GM23338 (cell line): ENCODE results near the gene ATP9A. TPM values are rescaled to one million over a fixed set of nuclear protein-coding genes. Genes with fewer than 3 reads are reported as not detected.

ENCODE experiments used
- ATAC-seq: fragments of 200-7000 bp; cut with Tn5 transposase; 3 replicates; pipeline ENCODE4 v1.9.1; 2020
- DNase-seq: peaks from one replicate; pipeline ENCODE4 v3.0.0-alpha.2; 2015; ENCODE audit warnings: low spot score
- H2AFZ ChIP-seq: fragments of 200-600 bp; sonication (generic); 2 replicates; pipeline ENCODE4 v1.8.0; 2016; ENCODE audit warnings: antibody characterized with exemption, mild to moderate bottlenecking, moderate library complexity
- H3F3A ChIP-seq: fragments of 200-600 bp; sonication (generic); replicated peaks from 2 replicates; pipeline ENCODE4 v1.8.0; 2017; ENCODE audit warnings: antibody characterized with exemption, mixed run types, low read depth
- H3K27ac ChIP-seq: fragments of 200-600 bp; sonication (generic); 2 replicates; pipeline ENCODE4 v1.6.1; 2016; ENCODE audit warnings: low read depth
- H3K27me3 ChIP-seq: fragments of 200-600 bp; sonication (generic); 2 replicates; pipeline ENCODE4 v1.8.0; 2016; ENCODE audit warnings: mild to moderate bottlenecking, mixed run types, moderate library complexity; ENCODE audit not compliant: insufficient read depth
- H3K36me3 ChIP-seq: fragments of 200-600 bp; sonication (generic); 2 replicates; pipeline ENCODE4 v1.8.0; 2016; ENCODE audit warnings: mild to moderate bottlenecking; ENCODE audit not compliant: insufficient read depth
- H3K4me1 ChIP-seq: fragments of 200-600 bp; sonication (generic); 2 replicates; pipeline ENCODE4 v1.8.0; 2016; ENCODE audit warnings: mild to moderate bottlenecking, moderate library complexity; ENCODE audit not compliant: insufficient read depth
- H3K4me2 ChIP-seq: fragments of 200-600 bp; sonication (generic); 2 replicates; pipeline ENCODE4 v1.7.1; 2017; ENCODE audit warnings: mixed run types
- H3K4me3 ChIP-seq: fragments of 200-600 bp; sonication (generic); 2 replicates; pipeline ENCODE4 v1.6.1; 2016; ENCODE audit warnings: mixed run types
- H3K79me2 ChIP-seq: fragments of 200-600 bp; sonication (generic); replicated peaks from 2 replicates; pipeline ENCODE4 v1.8.0; 2017; ENCODE audit warnings: mild to moderate bottlenecking; ENCODE audit not compliant: insufficient read depth
- H3K9me2 ChIP-seq: fragments of 200-600 bp; sonication (generic); 2 replicates; pipeline ENCODE4 v1.8.0; 2017; ENCODE audit not compliant: insufficient read depth
- H4K20me1 ChIP-seq: fragments of 200-600 bp; sonication (generic); replicated peaks from 2 replicates; pipeline ENCODE4 v1.8.0; 2017; ENCODE audit warnings: mild to moderate bottlenecking; ENCODE audit not compliant: insufficient read depth
- H3K27ac Mint-ChIP-seq: 2 replicates; pipeline ENCODE4 v1.8.0; 2020; ENCODE audit warnings: inconsistent platforms, mild to moderate bottlenecking, moderate library complexity, mixed read lengths
- H3K27me3 Mint-ChIP-seq: 3 replicates; pipeline ENCODE4 v1.8.0; 2022; ENCODE audit warnings: low read depth, mild to moderate bottlenecking, moderate library complexity, mixed read lengths, inconsistent platforms; ENCODE audit not compliant: insufficient read depth, poor library complexity
- H3K36me3 Mint-ChIP-seq: 3 replicates; pipeline ENCODE4 v1.8.0; 2021; ENCODE audit warnings: low read depth, mild to moderate bottlenecking, inconsistent platforms, moderate library complexity, mixed read lengths
- H3K4me1 Mint-ChIP-seq: 3 replicates; pipeline ENCODE4 v1.8.0; 2020; ENCODE audit warnings: mild to moderate bottlenecking, inconsistent platforms, mixed read lengths
- H3K4me3 Mint-ChIP-seq: 3 replicates; pipeline ENCODE4 v1.8.0; 2021; ENCODE audit warnings: moderate library complexity, mild to moderate bottlenecking, inconsistent platforms, mixed read lengths
- H3K9me3 Mint-ChIP-seq: 3 replicates; pipeline ENCODE4 v1.8.0; 2020; ENCODE audit warnings: moderate library complexity, mild to moderate bottlenecking, inconsistent platforms, mixed read lengths
- CREB1 ChIP-seq: fragments of 250-450 bp; sonication (Bioruptor Pico); IDR thresholded peaks from 2 replicates; pipeline ENCODE4 v1.5.0; 2020; ENCODE audit warnings: low read depth, mild to moderate bottlenecking, moderate library complexity
- EZH2 ChIP-seq: fragments of 200-600 bp; sonication (generic); IDR thresholded peaks from one replicate; pipeline ENCODE4 v1.8.0; 2017; ENCODE audit warnings: antibody characterized with exemption, mild to moderate bottlenecking, low read depth; ENCODE audit not compliant: unreplicated experiment
- EZH2phosphoT487 ChIP-seq: fragments of 200-600 bp; sonication (generic); IDR thresholded peaks from one replicate; pipeline ENCODE4 v1.8.1; 2018; ENCODE audit warnings: antibody characterized with exemption; ENCODE audit not compliant: unreplicated experiment
- JUNB ChIP-seq: IDR thresholded peaks from one replicate; pipeline ENCODE4 v1.6.1; 2016; ENCODE audit warnings: antibody characterized with exemption; ENCODE audit not compliant: unreplicated experiment
- NANOG ChIP-seq: IDR thresholded peaks from 2 replicates; pipeline ENCODE4 v1.6.1; 2016; ENCODE audit warnings: antibody characterized with exemption, borderline replicate concordance
- POLR2AphosphoS5 ChIP-seq: IDR thresholded peaks from 2 replicates; pipeline ENCODE4 v1.6.1; 2016; ENCODE audit warnings: antibody characterized with exemption, low read depth
- STAT1 ChIP-seq: IDR thresholded peaks from one replicate; pipeline ENCODE4 v1.6.1; 2016; ENCODE audit warnings: antibody characterized with exemption; ENCODE audit not compliant: unreplicated experiment
- ZNF114 ChIP-seq: fragments of 250-450 bp; sonication (Bioruptor Pico); IDR thresholded peaks from 2 replicates; pipeline ENCODE4 v1.5.0; 2020; ENCODE audit warnings: mild to moderate bottlenecking, moderate library complexity
- ZNF331 ChIP-seq: fragments of 250-450 bp; sonication (Bioruptor Pico); IDR thresholded peaks from 2 replicates; pipeline ENCODE4 v1.5.0; 2020; ENCODE audit warnings: low read depth, mild to moderate bottlenecking, moderate library complexity
- polyA plus RNA-seq: library from polyadenylated mRNA; unstranded; fragments of >200 nt; fragmentation: Nextera tagmentation; extraction: Ambion mirVana; gene quantifications from 2 replicates; pipeline ENCODE4 v1.2.1, GENCODE V29; 2016
- total RNA-seq: library from RNA; depleted of rRNA; stranded (reverse); fragments of >200 nt; shearing (Covaris generic); gene quantifications from 2 replicates; pipeline ENCODE4 v1.2.3, GENCODE V29; 2014
- TF ChIP-seq, protein P1 (sequence below), 2 experiments: fragments of 200-600 bp in 1 of 2; sonication (generic) in 1 of 2; conservative IDR thresholded peaks; 2 replicates each; pipeline versions ENCODE4 v1.5.1 to v1.6.1; 2016 to 2017; ENCODE audit warnings: antibody characterized with exemption in 2 of 2, low read depth in 2 of 2, mild to moderate bottlenecking in 2 of 2, moderate library complexity in 1 of 2
- TF ChIP-seq, protein P2 (sequence below): IDR thresholded peaks from 2 replicates; pipeline ENCODE4 v1.6.1; 2016; ENCODE audit warnings: antibody characterized with exemption
- TF ChIP-seq, protein P3 (sequence below): IDR thresholded peaks from one replicate; pipeline ENCODE4 v1.6.1; 2018; ENCODE audit warnings: antibody characterized with exemption; ENCODE audit not compliant: unreplicated experiment

ATP9A gene
- total and polyA plus RNA-seq, 2 experiments from 2014 or later: 0.94 to 5.9 TPM

GRCh38 chr20:51600016-51600420 is 168.2 kb downstream of the ATP9A start:
- Mint-ChIP-seq H3K36me3 (no peaks in the 10 kb centered on the region), H3K27ac (no peak overlapping the region), H3K27me3 (peaks cover 4% of the 10 kb centered on the region), H3K9me3 (no peaks in the 10 kb centered on the region), H3K4me3 (no peak overlapping the region), H3K4me1 (peaks cover 26% of the 10 kb centered on the region)
- no peak overlapping the region for H3K4me2 ChIP-seq
- peaks cover 25% of the 10 kb centered on the region for H3K4me1 ChIP-seq
- H3K27ac ChIP-seq: no peak overlapping the region
- TF ChIP-seq EZH2 (no peak), NANOG (no peak), EZH2phosphoT487 (no peak), ZNF331 (CRISPR knock-in tag) (no peak), CREB1 (CRISPR knock-in tag) (no peak), STAT1 (no peak), JUNB (no peak), POLR2AphosphoS5 (no peak), ZNF114 (no peak)
- TF ChIP-seq, protein P1, sequence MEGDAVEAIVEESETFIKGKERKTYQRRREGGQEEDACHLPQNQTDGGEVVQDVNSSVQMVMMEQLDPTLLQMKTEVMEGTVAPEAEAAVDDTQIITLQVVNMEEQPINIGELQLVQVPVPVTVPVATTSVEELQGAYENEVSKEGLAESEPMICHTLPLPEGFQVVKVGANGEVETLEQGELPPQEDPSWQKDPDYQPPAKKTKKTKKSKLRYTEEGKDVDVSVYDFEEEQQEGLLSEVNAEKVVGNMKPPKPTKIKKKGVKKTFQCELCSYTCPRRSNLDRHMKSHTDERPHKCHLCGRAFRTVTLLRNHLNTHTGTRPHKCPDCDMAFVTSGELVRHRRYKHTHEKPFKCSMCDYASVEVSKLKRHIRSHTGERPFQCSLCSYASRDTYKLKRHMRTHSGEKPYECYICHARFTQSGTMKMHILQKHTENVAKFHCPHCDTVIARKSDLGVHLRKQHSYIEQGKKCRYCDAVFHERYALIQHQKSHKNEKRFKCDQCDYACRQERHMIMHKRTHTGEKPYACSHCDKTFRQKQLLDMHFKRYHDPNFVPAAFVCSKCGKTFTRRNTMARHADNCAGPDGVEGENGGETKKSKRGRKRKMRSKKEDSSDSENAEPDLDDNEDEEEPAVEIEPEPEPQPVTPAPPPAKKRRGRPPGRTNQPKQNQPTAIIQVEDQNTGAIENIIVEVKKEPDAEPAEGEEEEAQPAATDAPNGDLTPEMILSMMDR (conservative IDR thresholded peaks at IDR 0.05; ENCODE audit: low read depth in 2 of 2): no peak
- TF ChIP-seq, protein P2, sequence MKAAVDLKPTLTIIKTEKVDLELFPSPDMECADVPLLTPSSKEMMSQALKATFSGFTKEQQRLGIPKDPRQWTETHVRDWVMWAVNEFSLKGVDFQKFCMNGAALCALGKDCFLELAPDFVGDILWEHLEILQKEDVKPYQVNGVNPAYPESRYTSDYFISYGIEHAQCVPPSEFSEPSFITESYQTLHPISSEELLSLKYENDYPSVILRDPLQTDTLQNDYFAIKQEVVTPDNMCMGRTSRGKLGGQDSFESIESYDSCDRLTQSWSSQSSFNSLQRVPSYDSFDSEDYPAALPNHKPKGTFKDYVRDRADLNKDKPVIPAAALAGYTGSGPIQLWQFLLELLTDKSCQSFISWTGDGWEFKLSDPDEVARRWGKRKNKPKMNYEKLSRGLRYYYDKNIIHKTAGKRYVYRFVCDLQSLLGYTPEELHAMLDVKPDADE: no peak
- TF ChIP-seq, protein P3, sequence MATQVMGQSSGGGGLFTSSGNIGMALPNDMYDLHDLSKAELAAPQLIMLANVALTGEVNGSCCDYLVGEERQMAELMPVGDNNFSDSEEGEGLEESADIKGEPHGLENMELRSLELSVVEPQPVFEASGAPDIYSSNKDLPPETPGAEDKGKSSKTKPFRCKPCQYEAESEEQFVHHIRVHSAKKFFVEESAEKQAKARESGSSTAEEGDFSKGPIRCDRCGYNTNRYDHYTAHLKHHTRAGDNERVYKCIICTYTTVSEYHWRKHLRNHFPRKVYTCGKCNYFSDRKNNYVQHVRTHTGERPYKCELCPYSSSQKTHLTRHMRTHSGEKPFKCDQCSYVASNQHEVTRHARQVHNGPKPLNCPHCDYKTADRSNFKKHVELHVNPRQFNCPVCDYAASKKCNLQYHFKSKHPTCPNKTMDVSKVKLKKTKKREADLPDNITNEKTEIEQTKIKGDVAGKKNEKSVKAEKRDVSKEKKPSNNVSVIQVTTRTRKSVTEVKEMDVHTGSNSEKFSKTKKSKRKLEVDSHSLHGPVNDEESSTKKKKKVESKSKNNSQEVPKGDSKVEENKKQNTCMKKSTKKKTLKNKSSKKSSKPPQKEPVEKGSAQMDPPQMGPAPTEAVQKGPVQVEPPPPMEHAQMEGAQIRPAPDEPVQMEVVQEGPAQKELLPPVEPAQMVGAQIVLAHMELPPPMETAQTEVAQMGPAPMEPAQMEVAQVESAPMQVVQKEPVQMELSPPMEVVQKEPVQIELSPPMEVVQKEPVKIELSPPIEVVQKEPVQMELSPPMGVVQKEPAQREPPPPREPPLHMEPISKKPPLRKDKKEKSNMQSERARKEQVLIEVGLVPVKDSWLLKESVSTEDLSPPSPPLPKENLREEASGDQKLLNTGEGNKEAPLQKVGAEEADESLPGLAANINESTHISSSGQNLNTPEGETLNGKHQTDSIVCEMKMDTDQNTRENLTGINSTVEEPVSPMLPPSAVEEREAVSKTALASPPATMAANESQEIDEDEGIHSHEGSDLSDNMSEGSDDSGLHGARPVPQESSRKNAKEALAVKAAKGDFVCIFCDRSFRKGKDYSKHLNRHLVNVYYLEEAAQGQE: no peak
- no peak overlapping the region for H2AFZ ChIP-seq
- no peak for DNase-seq
- H3K4me3 ChIP-seq: no peak overlapping the region
- no peaks in the 10 kb centered on the region for H3K36me3 ChIP-seq
- no peaks in the 10 kb centered on the region for H3K79me2 ChIP-seq
- H3K27me3 ChIP-seq: no peaks in the 10 kb centered on the region
- no peaks in the 10 kb centered on the region for H4K20me1 ChIP-seq
- H3K9me2 ChIP-seq: no peaks in the 10 kb centered on the region
- H3F3A ChIP-seq: no peaks in the 10 kb centered on the region
- no peak for ATAC-seq
